T-helper 1 cell (primary cell): ENCODE results near the gene ZNF280C.
"Not testable (repeated sequence)": the region's sequence is repeated elsewhere in the genome, so short reads cannot be mapped to it uniquely, and the experiment has no call there.

Experiments
- DNase-seq, 5 donors: peaks; one replicate each; pipeline ENCODE4 v3.0.0-alpha.2; 2012 to 2020
- total RNA-seq, 4 donors: gene quantifications; one replicate each; lab custom pipeline; 2026; lab: John Stamatoyannopoulos, UW

Gene ZNF280C
- 8.8 to 12.3 (median 9.5) reads per million in 4 donors for total RNA-seq

- DNase-seq: peak; percentile 74 to 95 (median 80)
Observed at GRCh38 chrX:130268449-130269170, at the start of gene ZNF280C. Gene ZNF280C (minus strand): TSS chrX:130268899. CDS start chrX:130260449, 8,450 bp downstream.

GRCh38 chrX:130304587-130305368 is 36.1 kb upstream of the ZNF280C start:
- DNase-seq: no peak

- no peak for DNase-seq
Observed at GRCh38 chrX:130301977-130302376, 33.3 kb upstream of the ZNF280C start.

- DNase-seq: no peak
Observed at GRCh38 chrX:130301405-130301804, 32.7 kb upstream of the ZNF280C start.

GRCh38 chrX:130300010-130300282 is 31.2 kb upstream of the ZNF280C start:
- no peak for DNase-seq

- no peak for DNase-seq
Observed at GRCh38 chrX:130299279-130300009, 30.7 kb upstream of the ZNF280C start.

GRCh38 chrX:130296743-130297142 is 28.0 kb upstream of the ZNF280C start:
- no peak for DNase-seq

GRCh38 chrX:130296297-130296678 is 27.6 kb upstream of the ZNF280C start:
- DNase-seq: no peak

- no peak for DNase-seq
Observed at GRCh38 chrX:130295519-130296296, 27.0 kb upstream of the ZNF280C start.

- DNase-seq: no peak
Observed at GRCh38 chrX:130287071-130287770, 18.5 kb upstream of the ZNF280C start.

- no peak for DNase-seq
Observed at GRCh38 chrX:130285710-130286109, 17.0 kb upstream of the ZNF280C start.

- no peak for DNase-seq
Observed at GRCh38 chrX:130285069-130285620, 16.4 kb upstream of the ZNF280C start.

- no peak for DNase-seq
Observed at GRCh38 chrX:130282151-130282550, 13.5 kb upstream of the ZNF280C start.

- no peak for DNase-seq
Observed at GRCh38 chrX:130280901-130281300, 12.2 kb upstream of the ZNF280C start.

- not testable (repeated sequence) for DNase-seq
Observed at GRCh38 chrX:130272253-130272652, 3.6 kb upstream of the ZNF280C start.

GRCh38 chrX:130269391-130269790 is 692 bp upstream of the ZNF280C start:
- not testable (repeated sequence) for DNase-seq

- peak in 1 of 5 donors; percentile 4 for DNase-seq
Observed at GRCh38 chrX:130267956-130268448, 697 bp downstream of the ZNF280C start.

- DNase-seq: peak in 1 of 5 donors; percentile 31
Observed at GRCh38 chrX:130264573-130264972, 4.1 kb downstream of the ZNF280C start.

GRCh38 chrX:130263016-130263415 is 5.7 kb downstream of the ZNF280C start:
- no peak for DNase-seq

GRCh38 chrX:130262231-130262630 is 6.5 kb downstream of the ZNF280C start:
- no peak for DNase-seq

- DNase-seq: no peak
Observed at GRCh38 chrX:130261296-130261893, 7.3 kb downstream of the ZNF280C start.
